CD14-positive monocyte (primary cell): Measurements from ENCODE around the gene NPHS2. TPM values are rescaled to one million over a fixed set of nuclear protein-coding genes. Genes with fewer than 3 reads are reported as not detected.
A peak's percentile ranks its signal among the peaks of the same experiment; 100 is the strongest.
"Not testable (repeated sequence)": the region's sequence is repeated elsewhere in the genome, so short reads cannot be mapped to it uniquely, and the experiment has no call there.

Experiments
- DNase-seq, 3 donors: peaks; one replicate each; pipeline ENCODE4 v3.0.0-alpha.2; 2011 to 2022
- H2AFZ ChIP-seq: 2 replicates; pipeline ENCODE4 v1.6.0; 2012; ENCODE audit warnings: mild to moderate bottlenecking, low read depth, low read length, inconsistent platforms; ENCODE audit not compliant: insufficient read depth, poor library complexity, severe bottlenecking
- H3K27ac ChIP-seq, 2 donors: 1 replicate in 1 of 2; 2 replicates in 1 of 2; pipeline ENCODE4 v1.5.1; 2012 to 2013; ENCODE audit warnings: low read length in 2 of 2, control low read depth in 1 of 2, inconsistent platforms in 1 of 2, low read depth in 1 of 2, mild to moderate bottlenecking in 1 of 2
- H3K27me3 ChIP-seq, 2 donors: one replicate each; pipeline versions ENCODE4 v1.6.0 to v1.6.1; 2011 to 2013; ENCODE audit warnings: low read length in 2 of 2; ENCODE audit not compliant: control insufficient read depth in 2 of 2, insufficient read depth in 2 of 2
- H3K36me3 ChIP-seq, 2 donors: replicated peaks in 1 of 2; 1 replicate in 1 of 2; 2 replicates in 1 of 2; pipeline versions ENCODE4 v1.5.1 to v1.6.1; 2012 to 2013; ENCODE audit warnings: low read length in 2 of 2, control low read depth in 1 of 2, inconsistent platforms in 1 of 2, mild to moderate bottlenecking in 1 of 2; ENCODE audit not compliant: insufficient read depth in 2 of 2, control insufficient read depth in 1 of 2
- H3K4me1 ChIP-seq, 2 donors: 1 replicate in 1 of 2; 2 replicates in 1 of 2; pipeline versions ENCODE4 v1.5.1 to v1.6.1; 2012 to 2013; ENCODE audit warnings: low read length in 2 of 2, control low read depth in 1 of 2, inconsistent platforms in 1 of 2, mild to moderate bottlenecking in 1 of 2, moderate library complexity in 1 of 2; ENCODE audit not compliant: insufficient read depth in 2 of 2, control insufficient read depth in 1 of 2
- H3K4me2 ChIP-seq: replicated peaks from 2 replicates; pipeline ENCODE3; 2012; ENCODE audit warnings: low read length, moderate library complexity, mild to moderate bottlenecking; ENCODE audit not compliant: poor library complexity, severe bottlenecking; ENCODE audit errors: extremely low read depth
- H3K4me3 ChIP-seq, 3 experiments: fragments of 200-600 bp in 1 of 3; sonication (generic) in 1 of 3; replicated peaks in 1 of 3; 1 replicate in 2 of 3; 2 replicates in 1 of 3; pipeline ENCODE4 v1.5.1; 2011 to 2013; ENCODE audit warnings: low read length in 3 of 3, mild to moderate bottlenecking in 3 of 3, control low read depth in 2 of 3, low read depth in 2 of 3, inconsistent platforms in 1 of 3, moderate library complexity in 1 of 3
- H3K79me2 ChIP-seq: 2 replicates; pipeline ENCODE4 v1.6.0; 2012; ENCODE audit warnings: mild to moderate bottlenecking, control low read depth, inconsistent platforms, low read length, moderate library complexity; ENCODE audit not compliant: insufficient read depth
- H3K9ac ChIP-seq: 2 replicates; pipeline ENCODE4 v1.6.0; 2017; ENCODE audit warnings: low read length, mild to moderate bottlenecking; ENCODE audit not compliant: insufficient read depth, poor library complexity, severe bottlenecking
- H3K9me3 ChIP-seq, 2 donors: replicated peaks in 1 of 2; 1 replicate in 1 of 2; 2 replicates in 1 of 2; pipeline versions ENCODE4 v1.5.1 to v1.6.1; 2012 to 2013; ENCODE audit warnings: low read length in 2 of 2, control low read depth in 1 of 2; ENCODE audit not compliant: control insufficient read depth in 1 of 2, insufficient read depth in 1 of 2
- H4K20me1 ChIP-seq: 2 replicates; pipeline ENCODE4 v1.6.0; 2012; ENCODE audit warnings: mild to moderate bottlenecking, low read length, control low read depth, moderate library complexity; ENCODE audit not compliant: insufficient read depth
- H3K27ac Mint-ChIP-seq, 7 donors: one replicate each; pipeline ENCODE4 v1.8.0; 2020; ENCODE audit warnings: mild to moderate bottlenecking in 7 of 7, mixed read lengths in 7 of 7, moderate library complexity in 6 of 7, inconsistent platforms in 2 of 7
- H3K27me3 Mint-ChIP-seq, 3 donors: one replicate each; pipeline ENCODE4 v1.8.0; 2021 to 2022; ENCODE audit warnings: low read depth in 3 of 3, mild to moderate bottlenecking in 3 of 3, mixed read lengths in 3 of 3, moderate library complexity in 3 of 3, inconsistent platforms in 1 of 3
- H3K36me3 Mint-ChIP-seq, 2 donors: one replicate each; pipeline ENCODE4 v1.8.0; 2020; ENCODE audit warnings: mixed read lengths in 2 of 2, inconsistent platforms in 1 of 2, mild to moderate bottlenecking in 1 of 2
- H3K4me1 Mint-ChIP-seq: one replicate; pipeline ENCODE4 v1.8.0; 2020; ENCODE audit warnings: mild to moderate bottlenecking, mixed read lengths
- H3K4me3 Mint-ChIP-seq, 2 donors: one replicate each; pipeline ENCODE4 v1.8.0; 2020; ENCODE audit warnings: mild to moderate bottlenecking in 2 of 2, mixed read lengths in 2 of 2, moderate library complexity in 1 of 2
- H3K9me3 Mint-ChIP-seq, 7 donors: one replicate each; pipeline ENCODE4 v1.8.0; 2020 to 2022; ENCODE audit warnings: mixed read lengths in 7 of 7, mild to moderate bottlenecking in 6 of 7, moderate library complexity in 6 of 7, inconsistent platforms in 2 of 7
- WGBS: methylation state at CpG from one replicate; pipeline ENCODE4 v1.1.5; 2013; ENCODE audit warnings: missing lambda C conversion rate; ENCODE audit not compliant: insufficient coverage; 5-methylcytosine and 5-hydroxymethylcytosine counted together
- intact Hi-C, 2 donors: fragments of 100-400 bp; cut with micrococcal nuclease; formaldehyde crosslinking; loops; one replicate each; pipeline versions ENCODE4 v1.15.0 to v1.15.1; 2023
- polyA plus RNA-seq, 3 donors: library from polyadenylated mRNA; depleted of rRNA in 1 of 3; unstranded in 2 of 3; stranded (reverse) in 1 of 3; fragments of 300-500 nt in 2 of 3; fragments of >200 nt in 1 of 3; fragmentation: Illumina TruSeq in 2 of 3; gene quantifications; 1 replicate in 2 of 3; 2 replicates in 1 of 3; pipeline ENCODE4 v1.2.3, GENCODE V29; 2012 to 2021
- TF ChIP-seq, protein P1 (sequence below): fragments of 200-600 bp; IDR thresholded peaks from one replicate; pipeline ENCODE4 v1.8.0; 2022; ENCODE audit warnings: antibody characterized with exemption, mild to moderate bottlenecking

The NPHS2 gene
- polyA plus RNA-seq, 3 donors, result not detected

DNA sequence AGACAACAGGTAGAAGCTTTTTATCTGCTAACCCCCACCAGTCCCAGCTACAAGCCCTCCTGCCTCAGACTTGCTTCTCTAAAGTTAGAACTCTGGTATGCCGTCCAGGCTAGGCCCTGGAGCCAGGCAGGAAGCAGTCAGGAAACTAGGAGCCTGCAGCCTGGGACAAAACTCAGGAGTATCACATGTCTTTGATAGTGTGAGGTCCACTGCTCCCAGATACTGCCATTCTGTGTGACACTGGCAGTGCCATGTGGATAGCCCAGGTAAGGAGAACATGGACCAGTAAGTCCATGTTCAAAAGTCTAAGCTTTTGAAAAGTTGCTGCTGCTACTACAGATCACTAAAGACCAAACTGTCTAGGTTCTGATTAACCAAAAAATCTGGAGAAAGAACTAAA is 45.4 kb downstream of the NPHS2 start:
- Histone ChIP-seq H4K20me1 (no peaks in the 10 kb centered on the region), H3K4me3 (no peak overlapping the region), H2AFZ (no peak overlapping the region), H3K36me3 (no peaks in the 10 kb centered on the region), H3K9me3 (no peaks in the 10 kb centered on the region), H3K79me2 (no peaks in the 10 kb centered on the region), H3K4me1 (no peaks in the 10 kb centered on the region), H3K27ac (no peak overlapping the region), H3K27me3 (no peaks in the 10 kb centered on the region), H3K4me2 (no peak overlapping the region), H3K9ac (no peak overlapping the region)
- peaks cover 0 to 4% (median 0%) of the 10 kb centered on the region in 3 donors for H3K27me3 Mint-ChIP-seq
- 40% methylated on average over 1 of the region's 1 CpG for WGBS
- no peak overlapping the region for H3K4me3 Mint-ChIP-seq
- no peaks in the 10 kb centered on the region for H3K36me3 Mint-ChIP-seq
- intact Hi-C loops, result no loop called here
- no peak for DNase-seq
- peaks cover 0 to 5% (median 1%) of the 10 kb centered on the region in 7 donors for H3K9me3 Mint-ChIP-seq
- TF ChIP-seq, protein P1, sequence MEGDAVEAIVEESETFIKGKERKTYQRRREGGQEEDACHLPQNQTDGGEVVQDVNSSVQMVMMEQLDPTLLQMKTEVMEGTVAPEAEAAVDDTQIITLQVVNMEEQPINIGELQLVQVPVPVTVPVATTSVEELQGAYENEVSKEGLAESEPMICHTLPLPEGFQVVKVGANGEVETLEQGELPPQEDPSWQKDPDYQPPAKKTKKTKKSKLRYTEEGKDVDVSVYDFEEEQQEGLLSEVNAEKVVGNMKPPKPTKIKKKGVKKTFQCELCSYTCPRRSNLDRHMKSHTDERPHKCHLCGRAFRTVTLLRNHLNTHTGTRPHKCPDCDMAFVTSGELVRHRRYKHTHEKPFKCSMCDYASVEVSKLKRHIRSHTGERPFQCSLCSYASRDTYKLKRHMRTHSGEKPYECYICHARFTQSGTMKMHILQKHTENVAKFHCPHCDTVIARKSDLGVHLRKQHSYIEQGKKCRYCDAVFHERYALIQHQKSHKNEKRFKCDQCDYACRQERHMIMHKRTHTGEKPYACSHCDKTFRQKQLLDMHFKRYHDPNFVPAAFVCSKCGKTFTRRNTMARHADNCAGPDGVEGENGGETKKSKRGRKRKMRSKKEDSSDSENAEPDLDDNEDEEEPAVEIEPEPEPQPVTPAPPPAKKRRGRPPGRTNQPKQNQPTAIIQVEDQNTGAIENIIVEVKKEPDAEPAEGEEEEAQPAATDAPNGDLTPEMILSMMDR, result no peak
- no peaks in the 10 kb centered on the region for H3K4me1 Mint-ChIP-seq
- H3K27ac Mint-ChIP-seq, result no peak overlapping the region

GRCh38 chr1:179529482-179530195 is 46.1 kb downstream of the NPHS2 start:
- H3K9me3 Mint-ChIP-seq, result peaks cover 0 to 5% (median 1%) of the 10 kb centered on the region in 7 donors
- intact Hi-C loops, result no loop called here
- Histone ChIP-seq H2AFZ (no peak overlapping the region), H3K27ac (no peak overlapping the region), H3K27me3 (no peaks in the 10 kb centered on the region), H4K20me1 (no peaks in the 10 kb centered on the region), H3K4me2 (no peak overlapping the region), H3K9me3 (no peaks in the 10 kb centered on the region), H3K9ac (no peak overlapping the region), H3K4me1 (no peaks in the 10 kb centered on the region), H3K4me3 (no peak overlapping the region), H3K79me2 (no peaks in the 10 kb centered on the region), H3K36me3 (no peaks in the 10 kb centered on the region)
- WGBS, result 92% methylated on average over 2 of the region's 8 CpGs
- peaks cover 0 to 4% (median 0%) of the 10 kb centered on the region in 3 donors for H3K27me3 Mint-ChIP-seq
- no peak for DNase-seq
- H3K4me3 Mint-ChIP-seq, result no peak overlapping the region
- no peaks in the 10 kb centered on the region for H3K4me1 Mint-ChIP-seq
- peak overlapping the region in 1 of 7 donors; percentile 16 for H3K27ac Mint-ChIP-seq
- TF ChIP-seq, protein P1, result no peak
- no peaks in the 10 kb centered on the region for H3K36me3 Mint-ChIP-seq

DNA sequence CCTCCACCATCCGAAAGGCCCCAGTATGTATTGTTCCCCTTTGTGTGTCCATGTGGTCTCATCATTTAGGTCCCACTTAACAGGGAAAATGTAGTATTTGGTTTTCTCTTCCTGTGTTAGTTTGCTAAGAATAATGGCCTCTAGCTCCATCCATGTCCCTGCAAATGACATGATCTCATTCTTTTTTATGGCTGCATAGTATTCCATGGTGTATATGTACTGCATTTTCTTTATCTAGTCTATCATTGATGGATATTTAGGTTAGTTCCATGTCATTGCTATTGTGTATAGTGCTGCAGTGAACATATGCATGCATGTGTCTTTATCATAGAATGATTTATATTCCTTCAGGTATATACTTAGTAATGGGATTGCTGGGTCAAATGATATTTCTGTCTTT is 57.2 kb downstream of the NPHS2 start:
- no CpG with 5 or more reads among the region's 1 CpG for WGBS
- H3K4me1 ChIP-seq, H3K36me3 Mint-ChIP-seq, H4K20me1 ChIP-seq, H3K27ac ChIP-seq, H3K9ac ChIP-seq, H3K4me3 Mint-ChIP-seq, H3K4me3 ChIP-seq, H3K4me2 ChIP-seq, H3K27me3 ChIP-seq, H3K79me2 ChIP-seq, intact Hi-C loops, DNase-seq, H3K4me1 Mint-ChIP-seq, H2AFZ ChIP-seq, H3K36me3 ChIP-seq, H3K9me3 ChIP-seq, H3K27ac Mint-ChIP-seq: not testable (repeated sequence)
- Mint-ChIP-seq H3K9me3 (peaks cover 3 to 14% (median 7%) of the 10 kb centered on the region in 7 donors), H3K27me3 (peaks cover 0 to 10% (median 0%) of the 10 kb centered on the region in 3 donors)
